ENCODE results near the gene TRIP10. TPM values are rescaled to one million over a fixed set of nuclear protein-coding genes. Genes with fewer than 3 reads are reported as not detected.

Gene TRIP10
- total RNA-seq, 1 donor from 2014 or later = 43.5 TPM

- H3K4me3 ChIP-seq (ENCODE audit: low read depth, low read length) = no peak overlapping the region
- no peak for DNase-seq (ENCODE audit: low read depth)
- no peak for TF ChIP-seq CTCF (conservative IDR thresholded peaks at IDR 0.05; ENCODE audit: low read depth, low read length)
Measured at GRCh38 chr19:6716610-6716970, 22.9 kb upstream of the TRIP10 start.

GRCh38 chr19:6717036-6717435 lies 22.4 kb upstream of the TRIP10 start:
- no peak for DNase-seq (ENCODE audit: low read depth)
- H3K4me3 ChIP-seq (ENCODE audit: low read depth, low read length) = no peak overlapping the region
- TF ChIP-seq CTCF (conservative IDR thresholded peaks at IDR 0.05; ENCODE audit: low read depth, low read length) = peak; percentile 12

- no peak for TF ChIP-seq CTCF (conservative IDR thresholded peaks at IDR 0.05; ENCODE audit: low read depth, low read length)
- DNase-seq (ENCODE audit: low read depth) = no peak
- H3K4me3 ChIP-seq (ENCODE audit: low read depth, low read length) = no peak overlapping the region
Measured at GRCh38 chr19:6717441-6717971, 22.0 kb upstream of the TRIP10 start.

GRCh38 chr19:6718111-6718740 lies 21.3 kb upstream of the TRIP10 start:
- TF ChIP-seq CTCF (conservative IDR thresholded peaks at IDR 0.05; ENCODE audit: low read depth, low read length) = no peak
- DNase-seq (ENCODE audit: low read depth) = no peak
- H3K4me3 ChIP-seq (ENCODE audit: low read depth, low read length) = no peak overlapping the region

- no peak for TF ChIP-seq CTCF (conservative IDR thresholded peaks at IDR 0.05; ENCODE audit: low read depth, low read length)
- DNase-seq (ENCODE audit: low read depth) = no peak
- H3K4me3 ChIP-seq (ENCODE audit: low read depth, low read length) = peak overlapping the region; percentile 64
Measured at GRCh38 chr19:6718741-6719539, 20.5 kb upstream of the TRIP10 start.

GRCh38 chr19:6719540-6719861 lies 20.0 kb upstream of the TRIP10 start:
- TF ChIP-seq CTCF (conservative IDR thresholded peaks at IDR 0.05; ENCODE audit: low read depth, low read length) = no peak
- DNase-seq (ENCODE audit: low read depth) = no peak
- H3K4me3 ChIP-seq (ENCODE audit: low read depth, low read length) = peak overlapping the region; percentile 64
